ES-I3 (cell line): ENCODE measurements around the gene MORN3.
"Not testable (repeated sequence)": the region's sequence is repeated elsewhere in the genome, so short reads cannot be mapped to it uniquely, and the experiment has no call there.

Experiments used
- H3K36me3 ChIP-seq: 2 replicates; pipeline ENCODE4 v1.6.1; 2013; ENCODE audit warnings: mild to moderate bottlenecking, low read length, control low read depth, moderate library complexity; ENCODE audit not compliant: insufficient read depth
- H3K4me1 ChIP-seq: 2 replicates; pipeline ENCODE4 v1.6.1; 2013; ENCODE audit warnings: mild to moderate bottlenecking, control low read depth, low read length; ENCODE audit not compliant: insufficient read depth
- H3K9ac ChIP-seq: 2 replicates; pipeline ENCODE4 v1.6.1; 2013; ENCODE audit warnings: low read depth, mild to moderate bottlenecking, low read length, moderate library complexity
- H3K9me3 ChIP-seq: 2 replicates; pipeline ENCODE4 v1.6.1; 2013; ENCODE audit warnings: mild to moderate bottlenecking, low read length, moderate library complexity; ENCODE audit not compliant: control insufficient read depth, insufficient read depth

Gene MORN3

DNA sequence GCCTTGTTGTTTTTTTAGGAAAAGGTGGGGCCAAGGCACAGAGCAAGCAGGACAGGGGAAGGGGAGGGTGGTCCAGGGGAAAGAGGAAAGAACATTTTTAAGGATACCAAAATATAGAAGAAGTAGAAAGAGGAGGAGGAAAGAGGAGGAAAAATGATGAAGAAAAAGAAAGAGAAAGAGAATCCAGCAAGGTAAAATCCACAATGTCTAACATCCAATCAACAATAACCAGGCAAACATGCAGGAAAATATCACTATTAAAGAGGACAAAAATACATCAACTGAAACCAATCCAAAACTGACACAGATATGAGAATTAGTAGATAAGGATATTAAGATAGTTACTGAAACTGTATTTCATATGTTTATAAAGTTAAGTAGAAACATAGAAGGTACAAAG, 36.1 kb upstream of the MORN3 start:
- no peaks in the 10 kb centered on the region for H3K9me3 ChIP-seq
- H3K36me3 ChIP-seq = no peaks in the 10 kb centered on the region
- no peaks in the 10 kb centered on the region for H3K4me1 ChIP-seq
- no peak overlapping the region for H3K9ac ChIP-seq

DNA sequence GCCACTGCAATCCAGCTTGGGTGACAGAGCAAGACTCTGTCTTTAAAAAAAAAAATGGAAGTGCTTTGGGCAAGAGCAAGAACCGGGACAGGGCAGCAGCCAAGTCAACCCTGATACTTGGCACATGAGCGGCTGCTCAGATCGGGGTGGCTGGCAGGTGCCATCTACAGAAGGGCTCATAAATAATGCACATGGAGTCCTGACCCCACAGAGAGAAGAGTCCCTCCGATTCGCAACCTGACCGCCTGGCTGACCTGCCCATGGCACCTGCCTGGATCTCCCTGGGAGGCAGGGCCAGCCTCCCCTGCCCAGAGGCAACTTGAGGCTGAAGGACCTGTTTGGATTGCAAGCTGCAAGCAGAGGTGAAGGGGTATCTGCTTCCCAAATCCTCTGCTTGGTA, 33.5 kb upstream of the MORN3 start:
- Histone ChIP-seq H3K36me3 (no peaks in the 10 kb centered on the region), H3K4me1 (no peaks in the 10 kb centered on the region), H3K9me3 (no peaks in the 10 kb centered on the region), H3K9ac (no peak overlapping the region)

GRCh38 chr12:121701667-121702277, 32.3 kb upstream of the MORN3 start:
- no peaks in the 10 kb centered on the region for H3K36me3 ChIP-seq
- no peaks in the 10 kb centered on the region for H3K9me3 ChIP-seq
- H3K9ac ChIP-seq = no peak overlapping the region
- no peaks in the 10 kb centered on the region for H3K4me1 ChIP-seq

- H3K4me1 ChIP-seq, H3K36me3 ChIP-seq, H3K9ac ChIP-seq, H3K9me3 ChIP-seq: not testable (repeated sequence)
Observed at GRCh38 chr12:121697861-121698260, 28.4 kb upstream of the MORN3 start.

- no peaks in the 10 kb centered on the region for H3K9me3 ChIP-seq
- H3K4me1 ChIP-seq = no peaks in the 10 kb centered on the region
- no peak overlapping the region for H3K9ac ChIP-seq
- H3K36me3 ChIP-seq = no peaks in the 10 kb centered on the region
Observed at GRCh38 chr12:121697093-121697698, 27.7 kb upstream of the MORN3 start.

GRCh38 chr12:121693155-121693687, 23.8 kb upstream of the MORN3 start:
- Histone ChIP-seq H3K36me3 (no peaks in the 10 kb centered on the region), H3K4me1 (no peaks in the 10 kb centered on the region), H3K9me3 (no peaks in the 10 kb centered on the region), H3K9ac (no peak overlapping the region)

DNA sequence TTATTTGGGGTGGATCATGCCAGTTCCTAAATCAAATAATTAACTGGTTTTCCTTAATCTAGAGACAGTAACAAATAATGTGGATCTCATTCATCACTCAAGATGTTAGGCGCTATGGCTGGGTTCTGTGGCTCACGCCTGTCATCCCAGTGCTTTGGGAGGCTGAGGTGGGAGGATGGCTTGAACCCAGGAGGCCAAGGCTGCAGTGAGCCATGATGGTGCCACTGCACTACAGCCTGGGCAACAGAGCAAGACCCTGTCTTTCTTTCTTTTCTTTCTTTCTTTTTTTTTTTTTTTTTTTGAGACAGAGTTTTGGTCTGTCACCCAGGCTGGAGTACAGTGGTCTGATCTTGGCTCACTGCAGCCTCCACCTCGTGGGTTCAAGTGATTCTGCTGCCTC, 23.3 kb upstream of the MORN3 start:
- not testable (repeated sequence) for H3K4me1 ChIP-seq, H3K9ac ChIP-seq, H3K9me3 ChIP-seq, H3K36me3 ChIP-seq

DNA sequence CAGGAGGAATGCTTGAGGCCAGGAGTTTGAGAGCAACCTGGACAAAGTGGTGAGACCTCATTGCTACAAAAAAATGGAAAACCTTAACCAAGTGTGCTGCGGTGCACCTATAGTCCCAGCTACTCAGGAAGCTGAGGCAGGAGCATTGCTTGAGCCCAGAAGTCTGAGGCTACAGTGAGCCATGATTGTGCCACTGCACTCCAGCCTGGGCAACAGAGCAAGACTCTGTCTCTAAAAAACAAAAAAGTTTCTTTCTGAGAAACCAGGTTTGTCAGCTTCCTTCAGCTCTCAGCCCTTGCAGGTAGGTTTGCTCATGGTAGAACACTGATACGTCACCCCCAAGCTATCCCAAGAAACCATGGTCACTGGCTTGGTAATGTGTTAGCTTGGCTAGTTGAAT, 20.0 kb upstream of the MORN3 start:
- H3K9ac ChIP-seq = no peak overlapping the region
- H3K4me1 ChIP-seq = no peaks in the 10 kb centered on the region
- no peaks in the 10 kb centered on the region for H3K9me3 ChIP-seq
- H3K36me3 ChIP-seq = no peaks in the 10 kb centered on the region

GRCh38 chr12:121688966-121689365, 19.5 kb upstream of the MORN3 start:
- no peak overlapping the region for H3K9ac ChIP-seq
- no peaks in the 10 kb centered on the region for H3K4me1 ChIP-seq
- H3K9me3 ChIP-seq = no peaks in the 10 kb centered on the region
- no peaks in the 10 kb centered on the region for H3K36me3 ChIP-seq

DNA sequence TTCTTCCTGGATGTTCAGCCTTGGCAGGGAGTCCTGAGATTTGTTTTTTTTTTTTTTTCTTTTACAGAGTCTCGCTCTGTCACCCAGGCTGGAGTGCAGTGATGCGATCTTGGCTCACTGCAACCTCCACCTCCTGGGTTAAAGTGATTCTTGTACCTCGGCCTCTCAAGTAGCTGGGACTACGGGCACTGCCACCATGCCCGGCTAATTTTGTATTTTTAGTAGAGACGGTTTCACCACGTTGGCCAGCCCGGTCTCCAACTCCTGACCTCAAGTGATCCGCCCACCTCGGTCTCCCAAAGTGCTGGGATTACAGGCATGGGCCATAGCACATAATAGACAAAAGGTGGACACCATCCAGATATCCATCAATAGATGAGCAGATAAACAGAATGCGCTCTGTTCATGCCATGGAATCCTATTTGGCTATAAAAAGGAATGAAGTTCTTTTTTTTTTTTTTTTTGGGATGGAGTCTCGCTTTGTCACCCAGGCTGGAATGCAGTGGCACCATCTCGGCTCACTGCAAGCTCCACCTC, 10.3 kb upstream of the MORN3 start:
- H3K36me3 ChIP-seq, H3K9me3 ChIP-seq, H3K4me1 ChIP-seq, H3K9ac ChIP-seq: not testable (repeated sequence)

- Histone ChIP-seq H3K36me3 (no peaks in the 10 kb centered on the region), H3K9ac (no peak overlapping the region), H3K9me3 (no peaks in the 10 kb centered on the region), H3K4me1 (peaks cover 5% of the 10 kb centered on the region; the same call in 1 of the 2 replicates)
Observed at GRCh38 chr12:121678716-121679300, 9.4 kb upstream of the MORN3 start.

DNA sequence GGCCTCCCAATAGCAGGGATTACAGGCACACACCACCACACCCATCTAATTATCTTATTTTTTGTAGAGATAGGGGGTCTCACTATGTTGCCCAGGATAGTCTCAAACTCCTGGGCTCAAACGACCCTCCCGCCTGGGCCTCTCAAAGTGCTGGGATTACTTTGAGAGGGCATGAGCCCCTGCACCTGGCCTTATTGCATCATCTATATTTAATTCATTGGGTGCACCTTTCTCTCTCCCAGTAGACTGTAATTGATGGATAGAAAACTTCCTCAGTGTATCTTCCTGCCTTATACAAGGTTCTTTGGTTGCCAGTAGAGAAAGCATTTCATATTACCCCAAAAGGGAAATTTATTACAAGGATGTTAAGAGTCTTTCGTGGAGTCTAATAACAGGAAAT, 8.9 kb upstream of the MORN3 start:
- Histone ChIP-seq H3K36me3 (no peaks in the 10 kb centered on the region), H3K9me3 (no peaks in the 10 kb centered on the region), H3K4me1 (peaks cover 5% of the 10 kb centered on the region; the same call in 1 of the 2 replicates), H3K9ac (no peak overlapping the region)

DNA sequence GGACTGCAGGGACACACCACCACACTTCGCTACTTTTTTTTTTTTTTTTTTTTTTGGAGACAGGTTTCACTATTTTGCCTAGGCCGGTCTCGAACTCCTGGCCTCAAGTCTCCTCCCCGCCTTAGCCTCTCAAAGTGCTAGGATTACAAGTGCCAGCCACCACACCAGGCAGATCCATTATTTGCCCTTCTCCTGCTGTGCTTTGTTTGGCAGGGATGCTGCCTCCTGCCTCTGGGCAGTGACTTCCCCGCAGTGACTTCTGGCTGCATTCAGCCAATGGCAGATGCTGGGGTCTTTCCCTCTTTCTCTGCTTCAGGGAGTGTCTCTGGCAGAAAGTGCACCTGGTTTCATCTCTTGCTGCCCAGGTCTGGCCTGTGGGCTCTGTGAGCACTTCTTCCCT, 6.7 kb upstream of the MORN3 start:
- Histone ChIP-seq H3K9me3 (no peaks in the 10 kb centered on the region), H3K4me1 (peaks cover 5% of the 10 kb centered on the region; the same call in 1 of the 2 replicates), H3K9ac (no peak overlapping the region), H3K36me3 (no peaks in the 10 kb centered on the region)

DNA sequence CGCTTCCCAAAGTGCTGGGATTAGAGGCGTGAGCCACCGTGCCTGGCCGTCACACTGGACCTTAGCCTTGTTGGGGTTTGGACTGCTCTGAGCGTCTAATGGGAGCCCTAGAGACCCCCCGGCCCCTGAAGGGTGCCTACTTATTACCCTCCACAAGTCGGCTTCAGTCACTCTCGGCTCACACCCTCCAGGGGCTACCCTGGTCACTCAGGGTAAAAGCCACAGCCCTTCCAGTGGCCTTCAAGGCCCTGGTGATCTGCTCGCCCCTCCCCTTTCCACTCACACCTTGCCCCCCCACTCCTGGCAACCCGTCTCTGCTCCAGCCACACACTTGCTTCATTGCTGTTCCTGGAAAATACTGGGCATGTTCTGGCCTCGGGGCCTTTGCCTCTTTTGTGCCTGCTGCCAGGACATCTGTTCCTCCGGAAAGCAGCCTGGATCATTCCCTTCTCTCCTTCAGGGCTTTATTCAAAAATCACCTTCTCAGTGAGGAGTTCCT, 3.6 kb upstream of the MORN3 start:
- no peaks in the 10 kb centered on the region for H3K9me3 ChIP-seq
- no peaks in the 10 kb centered on the region for H3K36me3 ChIP-seq
- 0 out of 2 replicates have a peak, but pooled peaks cover 3% of the 10 kb centered on the region for H3K4me1 ChIP-seq
- peak overlapping the region; percentile 58 for H3K9ac ChIP-seq
